Thoracic aorta (tissue), 2 donors: ENCODE results near the gene MYH13. TPM values are rescaled to one million over a fixed set of nuclear protein-coding genes. Genes with fewer than 3 reads are reported as not detected.

Experiments
- ATAC-seq: fragments of 150-250 bp; one replicate; pipeline ENCODE4 v1.8.0; 2017; ENCODE audit warnings: low read depth; ENCODE audit not compliant: insufficient number of reproducible peaks, low FRiP score
- DNase-seq: peaks from one replicate; pipeline ENCODE4 v3.0.0-alpha.2; 2020; ENCODE audit warnings: low spot score
- H3K27ac ChIP-seq, 2 donors: fragments of 200-600 bp; sonication (generic); 1 replicate in 1 of 2; 2 replicates in 1 of 2; pipeline ENCODE4 v1.5.1; 2016; ENCODE audit warnings: mild to moderate bottlenecking in 2 of 2, moderate library complexity in 2 of 2
- H3K27me3 ChIP-seq: fragments of 200-600 bp; sonication (generic); replicated peaks from 2 replicates; pipeline ENCODE4 v1.6.0; 2016; ENCODE audit warnings: mild to moderate bottlenecking; ENCODE audit not compliant: insufficient read depth
- H3K36me3 ChIP-seq: fragments of 200-600 bp; sonication (generic); one replicate; pipeline ENCODE4 v1.5.1; 2016
- H3K4me1 ChIP-seq, 2 donors: fragments of 200-600 bp; sonication (generic); 1 replicate in 1 of 2; 2 replicates in 1 of 2; pipeline versions ENCODE4 v1.5.1 to v1.6.0; 2016; ENCODE audit warnings: low read depth in 2 of 2, mild to moderate bottlenecking in 1 of 2; ENCODE audit not compliant: control insufficient read depth in 1 of 2
- H3K4me3 ChIP-seq: fragments of 200-600 bp; sonication (generic); 2 replicates; pipeline ENCODE4 v1.5.1; 2016; ENCODE audit warnings: mild to moderate bottlenecking
- H3K9me3 ChIP-seq: fragments of 200-600 bp; sonication (generic); 2 replicates; pipeline ENCODE4 v1.5.1; 2016
- total RNA-seq, 2 donors: library from RNA; depleted of rRNA; stranded (reverse); fragments of >200 nt; gene quantifications; one replicate each; pipeline versions ENCODE4 v1.1.0 to v1.2.3, GENCODE V29; 2016
- TF ChIP-seq, protein P1 (sequence below): fragments of 200-600 bp; sonication (generic); IDR thresholded peaks from one replicate; pipeline ENCODE4 v1.5.1; 2019; ENCODE audit warnings: antibody characterized with exemption

MYH13 gene
- total RNA-seq, 2 donors from 2014 or later = not detected

- ATAC-seq (no peak), DNase-seq (no peak)
- Histone ChIP-seq H3K4me3 (no peak overlapping the region), H3K27me3 (no peaks in the 10 kb centered on the region), H3K9me3 (no peaks in the 10 kb centered on the region), H3K27ac (no peak overlapping the region), H3K36me3 (no peaks in the 10 kb centered on the region), H3K4me1 (no peaks in the 10 kb centered on the region)
- TF ChIP-seq, protein P1, sequence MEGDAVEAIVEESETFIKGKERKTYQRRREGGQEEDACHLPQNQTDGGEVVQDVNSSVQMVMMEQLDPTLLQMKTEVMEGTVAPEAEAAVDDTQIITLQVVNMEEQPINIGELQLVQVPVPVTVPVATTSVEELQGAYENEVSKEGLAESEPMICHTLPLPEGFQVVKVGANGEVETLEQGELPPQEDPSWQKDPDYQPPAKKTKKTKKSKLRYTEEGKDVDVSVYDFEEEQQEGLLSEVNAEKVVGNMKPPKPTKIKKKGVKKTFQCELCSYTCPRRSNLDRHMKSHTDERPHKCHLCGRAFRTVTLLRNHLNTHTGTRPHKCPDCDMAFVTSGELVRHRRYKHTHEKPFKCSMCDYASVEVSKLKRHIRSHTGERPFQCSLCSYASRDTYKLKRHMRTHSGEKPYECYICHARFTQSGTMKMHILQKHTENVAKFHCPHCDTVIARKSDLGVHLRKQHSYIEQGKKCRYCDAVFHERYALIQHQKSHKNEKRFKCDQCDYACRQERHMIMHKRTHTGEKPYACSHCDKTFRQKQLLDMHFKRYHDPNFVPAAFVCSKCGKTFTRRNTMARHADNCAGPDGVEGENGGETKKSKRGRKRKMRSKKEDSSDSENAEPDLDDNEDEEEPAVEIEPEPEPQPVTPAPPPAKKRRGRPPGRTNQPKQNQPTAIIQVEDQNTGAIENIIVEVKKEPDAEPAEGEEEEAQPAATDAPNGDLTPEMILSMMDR = no peak
Measured at GRCh38 chr17:10306585-10306984, 66.2 kb downstream of the MYH13 start.

- no peak for ATAC-seq
- Histone ChIP-seq H3K27me3 (no peaks in the 10 kb centered on the region), H3K9me3 (no peaks in the 10 kb centered on the region), H3K27ac (no peak overlapping the region), H3K4me3 (no peak overlapping the region), H3K4me1 (no peaks in the 10 kb centered on the region), H3K36me3 (no peaks in the 10 kb centered on the region)
- DNase-seq = no peak
- TF ChIP-seq, protein P1 = no peak
Measured at GRCh38 chr17:10305398-10305797, 67.4 kb downstream of the MYH13 start.

DNA sequence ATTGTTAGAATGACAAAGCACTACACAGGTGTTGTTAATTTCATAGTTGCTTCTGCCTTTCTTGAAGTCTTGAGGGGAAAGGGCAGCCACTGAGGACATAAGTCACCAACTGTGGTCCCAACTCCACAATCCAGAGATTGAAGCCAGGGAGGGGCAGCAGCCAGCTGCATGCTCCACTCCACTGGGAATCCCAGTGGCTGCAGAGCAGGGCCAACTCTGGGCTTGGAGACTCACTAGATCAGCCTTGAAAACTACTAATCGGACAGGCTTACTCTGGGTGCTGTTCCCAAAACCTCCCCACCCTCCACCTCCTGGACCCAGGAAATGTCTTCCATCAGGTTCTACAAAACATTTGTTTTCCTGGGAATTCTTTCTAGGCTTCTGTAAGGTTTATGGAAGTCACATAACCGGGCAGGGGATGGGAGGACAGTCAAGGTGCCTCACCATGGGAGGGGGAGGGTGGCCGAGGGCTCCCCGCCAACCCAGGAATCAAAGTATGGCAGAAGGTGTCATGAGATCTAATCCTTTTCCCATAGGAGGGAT, 68.0 kb downstream of the MYH13 start:
- Histone ChIP-seq H3K27ac (no peak overlapping the region), H3K4me1 (no peaks in the 10 kb centered on the region), H3K36me3 (no peaks in the 10 kb centered on the region), H3K9me3 (no peaks in the 10 kb centered on the region), H3K4me3 (no peak overlapping the region), H3K27me3 (no peaks in the 10 kb centered on the region)
- TF ChIP-seq, protein P1 = no peak
- DNase-seq (no peak), ATAC-seq (no peak)

- TF ChIP-seq, protein P1 = no peak
- Histone ChIP-seq H3K4me1 (no peaks in the 10 kb centered on the region), H3K27ac (no peak overlapping the region), H3K27me3 (no peaks in the 10 kb centered on the region), H3K36me3 (no peaks in the 10 kb centered on the region), H3K4me3 (no peak overlapping the region), H3K9me3 (no peaks in the 10 kb centered on the region)
- DNase-seq (no peak), ATAC-seq (no peak)
Measured at GRCh38 chr17:10297691-10298090, 75.1 kb downstream of the MYH13 start.

GRCh38 chr17:10295728-10296343, 77.0 kb downstream of the MYH13 start:
- TF ChIP-seq, protein P1 = peak; percentile 18
- no peaks in the 10 kb centered on the region for H3K27me3 ChIP-seq
- no peak overlapping the region for H3K27ac ChIP-seq
- DNase-seq (no peak), ATAC-seq (no peak)
- H3K36me3 ChIP-seq = no peaks in the 10 kb centered on the region
- H3K4me3 ChIP-seq = no peak overlapping the region
- H3K9me3 ChIP-seq = no peaks in the 10 kb centered on the region
- no peaks in the 10 kb centered on the region for H3K4me1 ChIP-seq
